ENCODE measurements around the gene HS2ST1. TPM values are rescaled to one million over a fixed set of nuclear protein-coding genes. Genes with fewer than 3 reads are reported as not detected.

HS2ST1 gene
- total RNA-seq, 4 donors from 2014 or later: 4.6 to 53.5 (median 15.5) TPM

- intact Hi-C loops (cut with DNase I; ENCODE audit: low total_unique reads): no loop called here
- Histone ChIP-seq H3K36me3 (no peaks in the 10 kb centered on the region), H3K27ac (no peak overlapping the region), H3K4me3 (no peak overlapping the region), H3K9me3 (no peaks in the 10 kb centered on the region), H3K27me3 (no peaks in the 10 kb centered on the region), H3K4me1 (no peaks in the 10 kb centered on the region)
- no peak for TF ChIP-seq CTCF (IDR thresholded peaks at IDR 0.05)
- no peak for TF ChIP-seq POLR2A (IDR thresholded peaks at IDR 0.05)
- DNase-seq: no peak
Observed at GRCh38 chr1:87119541-87120140, 205.2 kb downstream of the HS2ST1 start.

- H3K36me3 ChIP-seq: no peaks in the 10 kb centered on the region
- no peak overlapping the region for H3K4me3 ChIP-seq
- no peak for TF ChIP-seq CTCF (IDR thresholded peaks at IDR 0.05)
- H3K9me3 ChIP-seq: no peaks in the 10 kb centered on the region
- intact Hi-C loops (cut with DNase I; ENCODE audit: low total_unique reads): no loop called here
- H3K4me1 ChIP-seq: no peaks in the 10 kb centered on the region
- H3K27ac ChIP-seq: no peak overlapping the region
- H3K27me3 ChIP-seq: no peaks in the 10 kb centered on the region
- no peak for DNase-seq
Observed at GRCh38 chr1:87120779-87121178, 206.3 kb downstream of the HS2ST1 start.

GRCh38 chr1:87121711-87122163 is 207.3 kb downstream of the HS2ST1 start:
- H3K9me3 ChIP-seq: no peaks in the 10 kb centered on the region
- no peaks in the 10 kb centered on the region for H3K27me3 ChIP-seq
- no peak overlapping the region for H3K4me3 ChIP-seq
- H3K36me3 ChIP-seq: no peaks in the 10 kb centered on the region
- no peak for DNase-seq
- intact Hi-C loops (cut with DNase I; ENCODE audit: low total_unique reads): no loop called here
- no peaks in the 10 kb centered on the region for H3K4me1 ChIP-seq
- no peak overlapping the region for H3K27ac ChIP-seq
- no peak for TF ChIP-seq POLR2A (IDR thresholded peaks at IDR 0.05)
- no peak for TF ChIP-seq CTCF (IDR thresholded peaks at IDR 0.05)

GRCh38 chr1:87122243-87122642 is 207.8 kb downstream of the HS2ST1 start:
- Histone ChIP-seq H3K27me3 (no peaks in the 10 kb centered on the region), H3K4me3 (no peak overlapping the region), H3K27ac (no peak overlapping the region), H3K36me3 (no peaks in the 10 kb centered on the region), H3K9me3 (no peaks in the 10 kb centered on the region), H3K4me1 (no peaks in the 10 kb centered on the region)
- DNase-seq: no peak
- intact Hi-C loops (cut with DNase I; ENCODE audit: low total_unique reads): no loop called here
- TF ChIP-seq CTCF (IDR thresholded peaks at IDR 0.05): no peak
- TF ChIP-seq POLR2A (IDR thresholded peaks at IDR 0.05): no peak

- Histone ChIP-seq H3K36me3 (no peaks in the 10 kb centered on the region), H3K27me3 (no peaks in the 10 kb centered on the region), H3K4me1 (no peaks in the 10 kb centered on the region), H3K4me3 (no peak overlapping the region), H3K27ac (no peak overlapping the region), H3K9me3 (no peaks in the 10 kb centered on the region)
- DNase-seq: no peak
- intact Hi-C loops (cut with DNase I; ENCODE audit: low total_unique reads): no loop called here
- TF ChIP-seq POLR2A (IDR thresholded peaks at IDR 0.05): no peak
- TF ChIP-seq CTCF (IDR thresholded peaks at IDR 0.05): no peak
Observed at GRCh38 chr1:87123610-87124009, 209.2 kb downstream of the HS2ST1 start.

Data from uterus (tissue), 4 donors.